Lower leg skin (tissue), 3 donors: Measurements from ENCODE around the gene SLC36A3.

Experiments
- POLR2A ChIP-seq, 2 donors: fragments of 450-650 bp; IDR thresholded peaks; one replicate each; pipeline ENCODE4 v1.6.1; 2016 to 2017; ENCODE audit warnings: antibody characterized with exemption in 2 of 2, mild to moderate bottlenecking in 1 of 2, moderate library complexity in 1 of 2
- TF ChIP-seq, protein P1 (sequence below), 3 donors: fragments of 450-650 bp; IDR thresholded peaks; one replicate each; pipeline ENCODE4 v1.5.1; 2016; ENCODE audit warnings: antibody characterized with exemption in 3 of 3, mild to moderate bottlenecking in 3 of 3, moderate library complexity in 2 of 3

DNA sequence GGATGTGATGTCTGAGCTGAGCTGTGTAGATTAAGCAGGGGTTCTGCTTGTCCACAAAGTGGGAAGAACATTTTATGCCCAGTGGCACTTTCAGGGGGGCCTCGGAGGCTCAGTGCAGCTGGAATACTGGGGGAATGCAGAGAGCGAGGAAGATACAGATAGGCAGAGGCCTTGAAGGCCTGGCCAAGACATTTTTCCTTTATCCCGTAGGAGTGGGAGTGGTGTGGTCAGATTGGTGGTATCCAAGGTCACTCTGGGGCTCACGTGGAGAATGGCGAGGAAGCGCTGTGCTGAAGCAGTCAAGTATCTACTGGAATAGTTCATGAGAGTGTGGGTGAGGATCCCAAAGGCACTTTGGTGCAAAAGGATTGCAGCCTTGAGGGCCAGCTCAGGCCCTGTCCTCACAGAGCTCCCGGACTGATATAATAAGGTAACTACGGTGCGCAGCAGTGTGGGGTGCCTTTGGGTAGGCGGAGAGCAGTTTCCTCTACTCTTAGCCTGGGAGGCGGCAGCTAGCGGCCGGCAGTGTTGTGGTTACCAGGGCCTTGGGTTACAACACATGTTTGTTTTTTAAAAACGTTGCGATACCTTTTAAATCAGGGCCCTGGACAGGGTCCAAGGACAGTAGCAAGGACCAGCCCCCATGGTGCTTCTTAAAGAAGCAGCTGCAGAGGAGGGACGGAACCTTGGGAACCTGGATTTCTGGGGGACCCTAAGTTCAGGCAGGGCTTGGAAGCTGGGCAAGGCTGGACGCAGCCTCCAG is 68.9 kb downstream of the SLC36A3 start:
- TF ChIP-seq POLR2A (IDR thresholded peaks at IDR 0.05) = no peak
- TF ChIP-seq, protein P1, sequence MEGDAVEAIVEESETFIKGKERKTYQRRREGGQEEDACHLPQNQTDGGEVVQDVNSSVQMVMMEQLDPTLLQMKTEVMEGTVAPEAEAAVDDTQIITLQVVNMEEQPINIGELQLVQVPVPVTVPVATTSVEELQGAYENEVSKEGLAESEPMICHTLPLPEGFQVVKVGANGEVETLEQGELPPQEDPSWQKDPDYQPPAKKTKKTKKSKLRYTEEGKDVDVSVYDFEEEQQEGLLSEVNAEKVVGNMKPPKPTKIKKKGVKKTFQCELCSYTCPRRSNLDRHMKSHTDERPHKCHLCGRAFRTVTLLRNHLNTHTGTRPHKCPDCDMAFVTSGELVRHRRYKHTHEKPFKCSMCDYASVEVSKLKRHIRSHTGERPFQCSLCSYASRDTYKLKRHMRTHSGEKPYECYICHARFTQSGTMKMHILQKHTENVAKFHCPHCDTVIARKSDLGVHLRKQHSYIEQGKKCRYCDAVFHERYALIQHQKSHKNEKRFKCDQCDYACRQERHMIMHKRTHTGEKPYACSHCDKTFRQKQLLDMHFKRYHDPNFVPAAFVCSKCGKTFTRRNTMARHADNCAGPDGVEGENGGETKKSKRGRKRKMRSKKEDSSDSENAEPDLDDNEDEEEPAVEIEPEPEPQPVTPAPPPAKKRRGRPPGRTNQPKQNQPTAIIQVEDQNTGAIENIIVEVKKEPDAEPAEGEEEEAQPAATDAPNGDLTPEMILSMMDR (IDR thresholded peaks at IDR 0.05) = no peak
